HEK293T (cell line): ENCODE measurements around the gene ZFPM1.

Experiments
- CTCF ChIA-PET: fragments of 350-600 bp; formaldehyde crosslinking; extraction: SDS; loops from one replicate; lab custom pipeline; 2021; ENCODE audit warnings: antibody characterized with exemption, inconsistent platforms; lab: Yijun Ruan, JAX
- POLR2A ChIA-PET: fragments of 350-600 bp; formaldehyde crosslinking; extraction: SDS; loops from one replicate; lab custom pipeline; 2020; ENCODE audit warnings: antibody characterized with exemption, inconsistent platforms; lab: Yijun Ruan, JAX
- DNase-seq: peaks from one replicate; pipeline ENCODE4 v3.0.0; 2012; ENCODE audit warnings: mixed read lengths; ENCODE audit errors: extremely low spot score
- ARNT ChIP-seq: fragments of 450-650 bp; IDR thresholded peaks from 2 replicates; pipeline ENCODE4 v1.6.1; 2017; ENCODE audit warnings: mild to moderate bottlenecking
- BHLHE40 ChIP-seq: fragments of 450-650 bp; IDR thresholded peaks from 2 replicates; pipeline ENCODE4 v1.6.1; 2016; ENCODE audit warnings: mild to moderate bottlenecking, moderate library complexity, borderline replicate concordance
- CTBP1 ChIP-seq: fragments of 450-650 bp; IDR thresholded peaks from 2 replicates; pipeline ENCODE4 v1.6.1; 2016; ENCODE audit warnings: borderline replicate concordance
- ELF4 ChIP-seq: fragments of 450-650 bp; IDR thresholded peaks from 2 replicates; pipeline ENCODE4 v1.6.1; 2017; ENCODE audit warnings: antibody characterized with exemption
- FOXA1 ChIP-seq: fragments of 450-650 bp; IDR thresholded peaks from 2 replicates; pipeline ENCODE4 v1.6.1; 2016; ENCODE audit warnings: mild to moderate bottlenecking
- FOXK2 ChIP-seq: fragments of 450-650 bp; IDR thresholded peaks from 2 replicates; pipeline ENCODE4 v1.6.1; 2016; ENCODE audit warnings: mild to moderate bottlenecking
- FOXM1 ChIP-seq: fragments of 450-650 bp; IDR thresholded peaks from 2 replicates; pipeline ENCODE4 v1.6.1; 2017; ENCODE audit warnings: mild to moderate bottlenecking, borderline replicate concordance
- HDGF ChIP-seq: fragments of 450-650 bp; IDR thresholded peaks from 2 replicates; pipeline ENCODE4 v1.6.1; 2017; ENCODE audit warnings: antibody characterized with exemption, borderline replicate concordance
- L3MBTL2 ChIP-seq: fragments of 450-650 bp; conservative IDR thresholded peaks from 2 replicates; pipeline ENCODE4 v1.6.1; 2016; ENCODE audit warnings: mild to moderate bottlenecking
- LEF1 ChIP-seq: fragments of 450-650 bp; IDR thresholded peaks from 2 replicates; pipeline ENCODE4 v1.6.1; 2017; ENCODE audit warnings: mild to moderate bottlenecking, borderline replicate concordance
- NFRKB ChIP-seq: fragments of 450-650 bp; IDR thresholded peaks from 2 replicates; pipeline ENCODE4 v1.6.1; 2016; ENCODE audit warnings: mild to moderate bottlenecking, moderate library complexity
- SP1 ChIP-seq: fragments of 450-650 bp; IDR thresholded peaks from 2 replicates; pipeline ENCODE4 v1.6.1; 2017
- SUZ12 ChIP-seq: fragments of 450-650 bp; IDR thresholded peaks from 2 replicates; pipeline ENCODE4 v1.6.1; 2016; ENCODE audit warnings: mild to moderate bottlenecking
- TARDBP ChIP-seq: fragments of 450-650 bp; IDR thresholded peaks from 2 replicates; pipeline ENCODE4 v1.6.1; 2016
- ZNF384 ChIP-seq: fragments of 450-650 bp; IDR thresholded peaks from 2 replicates; pipeline ENCODE4 v1.6.1; 2016
- TF ChIP-seq, protein P1 (sequence below): fragments of 450-650 bp; IDR thresholded peaks from 2 replicates; pipeline ENCODE4 v1.6.1; 2016

ZFPM1 gene

DNA sequence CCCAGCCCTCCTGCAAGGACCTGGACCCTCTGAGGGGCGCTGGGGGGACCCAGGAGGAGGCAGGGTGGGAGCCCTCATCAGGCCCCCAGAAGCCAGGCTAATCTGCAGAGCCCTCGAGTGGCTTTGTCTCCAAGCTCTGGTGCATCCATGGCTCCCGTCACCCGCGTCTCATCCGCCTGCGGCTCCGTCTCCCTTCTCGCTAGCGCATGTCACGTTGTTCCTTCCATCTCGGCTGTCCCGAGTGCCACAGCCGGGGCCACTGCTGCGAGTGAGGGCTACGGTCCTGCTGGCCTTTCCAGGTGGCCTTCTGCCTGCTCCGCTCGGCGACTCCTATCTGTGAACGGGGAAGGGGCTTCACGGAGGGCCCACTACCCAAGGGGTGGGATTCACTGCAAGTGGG lies 53.6 kb downstream of the ZFPM1 start:
- ChIA-PET POLR2A (no interaction called here), CTCF (no interaction called here)
- TF ChIP-seq FOXA1, result no peak
- no peak for DNase-seq

DNA sequence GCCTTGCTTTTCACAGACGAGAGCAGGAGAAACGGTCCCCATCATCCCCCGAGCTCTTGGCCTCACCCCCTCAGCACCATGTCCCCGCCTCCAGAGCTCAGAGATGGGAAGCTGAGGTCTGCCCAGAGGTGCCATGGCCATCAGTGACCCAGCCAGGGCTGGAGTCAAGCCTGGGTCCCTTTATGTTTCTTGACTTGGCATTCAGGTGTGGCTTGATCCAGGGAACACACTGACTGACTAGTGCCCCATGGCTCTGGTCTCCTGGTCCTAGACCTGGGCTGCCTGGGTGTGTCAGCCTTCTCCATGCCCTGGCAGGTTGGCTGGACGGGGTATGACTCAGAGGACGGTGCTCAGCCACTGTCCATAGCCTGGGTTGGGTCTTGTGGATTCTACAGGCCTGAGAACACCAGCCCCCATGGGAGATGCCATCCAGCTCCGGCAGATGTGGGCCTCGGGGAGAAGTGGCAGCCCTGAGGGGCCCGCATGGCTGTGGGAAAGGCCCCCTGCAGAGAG lies 54.2 kb downstream of the ZFPM1 start:
- TF ChIP-seq TARDBP (no peak), L3MBTL2 (no peak), HDGF (no peak)
- ChIA-PET POLR2A (no interaction called here), CTCF (no interaction called here)
- DNase-seq, result no peak

DNA sequence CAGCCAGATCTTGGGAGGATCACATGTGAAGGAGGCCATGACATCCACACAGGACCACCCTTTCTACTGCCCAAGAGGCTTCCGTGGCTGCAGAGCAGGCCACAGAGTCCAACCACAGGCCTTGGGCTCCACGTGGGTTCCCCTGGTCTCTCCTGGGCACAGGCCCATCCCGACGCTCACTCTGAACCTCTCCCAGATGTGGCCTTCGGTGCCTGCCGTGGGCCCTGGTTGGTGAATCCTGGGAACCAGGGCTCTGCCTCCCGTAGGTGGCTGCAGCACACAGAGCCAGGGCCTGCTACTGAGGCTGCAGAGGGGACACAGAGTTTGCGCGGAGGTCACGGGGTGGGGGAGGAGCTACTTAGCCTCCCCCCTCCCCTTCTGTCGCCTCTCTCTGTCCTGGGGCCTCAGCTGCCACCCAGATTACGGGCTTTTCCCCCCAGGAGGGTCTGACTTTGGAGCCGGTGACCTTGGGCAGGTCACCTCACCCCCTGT lies 55.3 kb downstream of the ZFPM1 start:
- TF ChIP-seq FOXK2 (no peak), LEF1 (no peak), TARDBP (no peak), ELF4 (no peak)
- DNase-seq, result no peak
- CTCF ChIA-PET, result interaction anchor here (0.6 kb wide), 1 partner anchor 53 kb away, joined by 3 read pairs; no protein-coding TSS in a partner anchor
- POLR2A ChIA-PET, result no interaction called here

DNA sequence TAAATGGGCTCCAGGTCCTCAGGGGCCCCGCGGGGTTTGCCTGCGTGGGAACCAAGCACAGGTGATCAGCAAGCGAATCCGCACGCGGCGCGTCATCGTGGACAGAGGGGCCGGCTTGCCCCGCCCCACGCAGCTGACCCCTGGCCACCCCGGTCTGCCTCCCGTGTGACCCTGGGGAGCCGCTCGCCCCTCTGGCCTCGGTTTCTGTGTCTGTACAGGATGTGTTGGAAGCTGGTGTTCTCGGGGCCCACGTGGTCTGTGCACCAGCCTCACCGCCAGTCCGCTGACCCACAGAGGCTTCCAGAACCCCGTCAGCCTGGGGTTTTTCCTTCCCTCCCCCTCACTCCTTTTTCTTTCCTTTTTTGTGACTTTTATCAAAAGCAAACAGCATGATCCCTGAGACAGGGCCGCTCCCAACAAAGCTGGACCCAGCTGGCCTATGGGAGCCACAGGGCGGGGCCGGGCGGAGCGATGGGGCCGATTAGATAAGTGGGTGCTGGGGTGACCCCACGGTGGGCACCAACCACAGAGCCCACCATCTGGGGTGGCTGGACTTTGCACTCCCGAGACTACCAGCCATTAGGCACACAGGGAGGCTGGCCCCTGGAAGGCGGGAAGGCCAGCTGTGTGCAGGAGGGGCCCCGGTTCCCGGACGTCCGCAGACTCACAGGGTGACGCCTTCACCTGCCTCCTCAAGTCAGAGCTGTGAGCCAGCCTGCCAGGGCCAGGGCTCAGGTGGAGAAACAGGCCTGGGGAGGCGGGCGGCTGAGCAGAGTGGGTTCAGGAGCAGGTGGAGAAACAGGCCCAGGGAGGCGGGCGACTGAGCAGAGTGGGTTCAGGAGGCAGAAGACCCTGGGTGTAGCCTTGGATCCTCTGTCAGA lies 56.0 kb downstream of the ZFPM1 start:
- ChIA-PET CTCF (interaction anchor here (0.6 to 0.7 kb wide), 2 partner anchors 52 to 242 kb away, joined by 3 read pairs; no protein-coding TSS in a partner anchor), POLR2A (interaction anchor here (1.4 kb wide), 1 partner anchor 54 kb away, joined by 3 read pairs; no protein-coding TSS in a partner anchor)
- no peak for DNase-seq
- TF ChIP-seq ELF4 (no peak), SP1 (no peak), HDGF (no peak), SUZ12 (no peak), CTBP1 (no peak)

DNA sequence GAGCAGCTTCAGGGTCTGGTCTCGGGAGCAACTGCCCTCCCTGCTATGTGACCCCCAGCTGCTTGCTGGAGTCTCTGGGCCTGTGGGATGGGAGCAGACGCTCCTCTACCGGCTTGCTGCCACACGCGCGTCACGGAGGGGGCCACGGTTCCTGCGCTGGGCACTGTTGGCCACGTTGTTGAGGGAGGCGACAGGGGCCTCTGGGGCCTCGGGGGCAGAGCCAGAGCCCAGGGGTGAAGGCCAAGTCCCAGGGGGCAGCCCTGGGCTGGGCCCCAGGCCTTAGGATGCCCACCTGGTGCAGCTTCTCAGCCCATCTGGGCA lies 56.6 kb downstream of the ZFPM1 start:
- CTCF ChIA-PET, result no interaction called here
- POLR2A ChIA-PET, result interaction anchor here (1.4 kb wide), 1 partner anchor 55 kb away, joined by 3 read pairs; no protein-coding TSS in a partner anchor
- DNase-seq, result no peak
- no peak for TF ChIP-seq ARNT
- TF ChIP-seq, protein P1, sequence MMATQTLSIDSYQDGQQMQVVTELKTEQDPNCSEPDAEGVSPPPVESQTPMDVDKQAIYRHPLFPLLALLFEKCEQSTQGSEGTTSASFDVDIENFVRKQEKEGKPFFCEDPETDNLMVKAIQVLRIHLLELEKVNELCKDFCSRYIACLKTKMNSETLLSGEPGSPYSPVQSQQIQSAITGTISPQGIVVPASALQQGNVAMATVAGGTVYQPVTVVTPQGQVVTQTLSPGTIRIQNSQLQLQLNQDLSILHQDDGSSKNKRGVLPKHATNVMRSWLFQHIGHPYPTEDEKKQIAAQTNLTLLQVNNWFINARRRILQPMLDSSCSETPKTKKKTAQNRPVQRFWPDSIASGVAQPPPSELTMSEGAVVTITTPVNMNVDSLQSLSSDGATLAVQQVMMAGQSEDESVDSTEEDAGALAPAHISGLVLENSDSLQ, result no peak
- no peak for TF ChIP-seq FOXK2
- no peak for TF ChIP-seq LEF1
- no peak for TF ChIP-seq CTBP1
- no peak for TF ChIP-seq ELF4
- TF ChIP-seq TARDBP, result no peak
- TF ChIP-seq SUZ12, result no peak
- TF ChIP-seq ZNF384, result no peak
- TF ChIP-seq SP1, result no peak
- TF ChIP-seq L3MBTL2, result no peak
- TF ChIP-seq FOXA1, result no peak
- no peak for TF ChIP-seq NFRKB
- TF ChIP-seq BHLHE40, result no peak
- TF ChIP-seq HDGF, result no peak
- no peak for TF ChIP-seq FOXM1

DNA sequence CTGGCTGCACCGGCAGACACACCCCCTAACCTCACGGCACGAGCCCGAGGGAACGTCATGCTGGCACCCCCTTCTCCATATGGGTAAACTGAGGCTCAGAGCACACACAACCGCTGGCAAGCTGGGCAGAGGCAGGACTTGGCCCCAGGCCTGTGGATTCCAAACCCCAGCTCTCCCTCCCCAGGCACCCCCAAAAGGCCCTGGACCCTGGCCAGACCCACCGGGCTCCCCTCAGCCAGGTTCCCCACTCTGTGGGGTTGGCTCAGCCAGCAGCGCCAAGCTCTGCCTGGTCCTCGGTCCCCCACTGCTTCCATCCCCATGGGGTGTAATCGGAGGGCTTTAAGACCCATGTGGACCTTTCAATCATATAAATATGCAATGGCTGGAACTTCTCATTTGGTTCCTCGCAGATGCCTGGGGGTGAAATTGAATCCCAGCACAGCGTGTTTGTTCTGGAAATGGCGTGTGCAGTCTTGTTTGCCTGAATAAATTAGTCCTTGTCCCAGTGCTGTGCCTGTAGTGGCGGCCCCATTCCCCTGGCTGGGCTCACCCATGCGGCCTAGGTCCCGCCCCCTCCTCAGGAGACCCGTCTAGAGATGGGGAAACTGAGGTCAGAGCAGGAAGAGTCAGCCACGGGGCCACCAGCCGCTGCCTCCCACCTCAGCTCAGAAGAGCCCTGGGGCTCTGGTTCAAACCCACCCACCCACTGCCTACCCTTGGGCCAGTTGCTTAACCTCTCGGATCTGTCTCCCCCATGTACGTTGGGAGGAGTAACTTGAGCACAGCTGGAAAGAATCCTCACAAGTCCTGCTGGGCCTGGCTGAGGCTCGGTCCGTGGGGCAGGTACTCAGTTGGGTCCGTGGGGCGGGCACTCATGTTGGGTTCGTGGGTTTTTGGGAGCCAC lies 57.3 kb downstream of the ZFPM1 start:
- ChIA-PET POLR2A (interaction anchor here (1.4 kb wide), 1 partner anchor 56 kb away, joined by 3 read pairs; no protein-coding TSS in a partner anchor), CTCF (no interaction called here)
- no peak for TF ChIP-seq ARNT
- TF ChIP-seq, protein P1, result peak; percentile 75
- peak; percentile 72 for DNase-seq

DNA sequence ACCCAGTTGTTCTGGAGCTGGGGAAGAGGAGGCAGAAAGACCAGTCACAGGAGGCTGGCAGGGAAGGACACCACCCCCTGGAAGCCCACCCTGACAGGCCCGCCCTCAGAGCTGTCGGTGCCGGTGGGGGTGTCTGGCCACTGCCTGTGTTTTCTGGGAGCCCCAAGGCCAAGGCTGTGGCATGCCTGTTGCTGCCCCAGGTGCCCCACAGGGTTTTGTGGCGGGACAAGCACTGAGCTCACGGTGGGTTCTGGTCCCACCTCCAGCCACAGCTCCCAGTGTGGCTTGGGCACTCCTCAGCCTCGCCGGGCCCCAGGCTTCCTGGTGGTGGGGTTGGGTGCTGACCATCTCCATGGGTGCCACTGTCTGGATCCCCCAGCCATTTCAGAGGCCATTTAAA lies 58.0 kb downstream of the ZFPM1 start:
- CTCF ChIA-PET, result no interaction called here
- no peak for DNase-seq
- POLR2A ChIA-PET, result no interaction called here
- TF ChIP-seq SP1 (no peak), FOXM1 (no peak), FOXA1 (no peak), L3MBTL2 (no peak), SUZ12 (no peak), FOXK2 (no peak), ARNT (no peak), ZNF384 (no peak), LEF1 (no peak)
- TF ChIP-seq, protein P1, result no peak
